G401 (cell line): Measurements from ENCODE around the gene ATP13A3. TPM values are rescaled to one million over a fixed set of nuclear protein-coding genes. Genes with fewer than 3 reads are reported as not detected.
"Not testable (repeated sequence)": the region's sequence is repeated elsewhere in the genome, so short reads cannot be mapped to it uniquely, and the experiment has no call there.

Source experiments
- DNase-seq: peaks from one replicate; pipeline ENCODE4 v3.0.0-alpha.2; 2015; ENCODE audit warnings: low spot score
- in situ Hi-C: cut with HindIII; loops from 2 replicates; pipeline ENCODE4 v1.10.0; 2016; ENCODE audit warnings: low sequenced_read_pairs, mixed read lengths
- total RNA-seq: library from RNA; depleted of rRNA; stranded (reverse); fragments of >200 nt; shearing (Covaris generic); gene quantifications from 2 replicates; pipeline ENCODE4 v1.2.3, GENCODE V29; 2014; rRNA removed

Gene ATP13A3
- total RNA-seq = 47.9 and 60.2 TPM in 2 replicates

DNA sequence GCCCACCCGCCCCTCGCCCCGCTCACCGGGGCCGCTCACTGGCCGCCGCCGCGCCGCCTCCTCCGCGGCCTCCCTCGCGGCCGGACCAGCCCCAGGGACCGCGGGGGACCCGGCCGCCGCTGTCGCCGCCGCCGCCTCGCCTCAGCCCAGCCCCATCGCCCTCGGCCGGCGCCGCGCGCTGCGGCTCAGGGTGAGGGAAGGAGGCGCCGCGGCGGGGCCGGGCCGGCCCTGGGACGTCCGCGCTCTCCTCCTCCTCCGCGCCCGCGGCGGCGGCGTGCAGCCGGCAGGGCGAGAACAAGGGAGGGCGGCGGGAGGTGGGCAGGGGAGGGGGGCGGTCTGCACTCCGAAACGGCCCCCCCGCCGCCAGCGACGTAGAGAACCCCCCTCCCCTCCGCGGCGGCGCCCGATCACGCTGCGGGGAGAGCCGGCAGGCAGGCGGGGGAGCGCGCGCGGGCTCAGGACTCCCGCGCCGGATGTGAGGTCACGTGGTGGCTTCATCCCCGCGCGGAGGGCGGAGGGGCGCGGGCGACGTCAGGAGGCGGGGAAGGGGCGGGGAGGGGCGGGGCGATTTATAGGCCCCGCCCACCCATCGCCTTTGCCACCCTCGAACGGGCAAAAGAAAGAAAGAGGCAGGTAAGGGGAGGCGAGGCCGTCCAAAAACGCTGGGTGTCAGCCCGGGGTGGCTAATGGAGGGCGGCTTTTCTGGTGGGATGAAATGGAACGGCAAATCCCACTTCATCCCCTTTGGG is at the start of gene ATP13A3:
Gene ATP13A3 (minus strand): TSS at position 463 of the 749 bp plus-strand sequence. CDS start 24,812 bp downstream, outside the sequence.
- in situ Hi-C loops = no loop called here
- peak; percentile 92 for DNase-seq

DNA sequence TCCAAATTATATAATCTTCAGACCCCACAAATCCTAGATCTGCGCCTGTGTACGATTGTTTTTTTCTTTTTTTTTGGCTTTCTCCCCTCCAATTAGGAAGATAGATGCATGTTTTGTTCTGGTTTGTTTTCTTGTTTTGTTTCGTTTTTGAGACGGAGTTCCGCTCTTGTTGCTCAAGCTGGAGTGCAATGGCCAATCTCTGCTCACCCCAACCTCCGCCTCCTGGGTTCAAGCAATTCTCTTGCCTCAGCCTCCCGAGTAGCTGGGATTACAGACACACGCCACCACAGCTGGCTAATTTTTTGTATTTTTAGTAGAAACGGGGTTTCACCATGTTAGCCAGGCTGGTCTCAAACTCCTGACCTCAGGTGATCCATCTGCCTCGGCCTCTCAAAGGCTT is 48.4 kb upstream of the ATP13A3 start:
- in situ Hi-C loops, DNase-seq: not testable (repeated sequence)

DNA sequence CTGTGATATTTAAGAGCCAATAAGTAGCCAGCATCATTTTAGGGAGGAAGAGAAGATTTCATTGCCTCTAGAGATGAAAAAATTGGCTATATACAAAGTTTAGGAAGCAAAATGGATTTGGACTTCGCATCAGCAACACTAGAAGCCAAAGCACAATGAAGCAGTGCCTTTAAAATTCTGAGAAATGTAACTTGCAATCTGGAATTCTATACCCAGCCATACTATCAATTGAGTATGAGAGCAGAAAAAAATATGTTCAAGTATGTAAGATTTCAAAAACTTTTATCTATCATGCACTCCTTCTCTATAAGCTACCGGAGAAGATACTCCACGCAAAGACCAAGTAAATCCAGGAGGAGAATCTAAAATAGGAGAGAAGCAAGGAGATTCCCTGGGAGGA is 47.4 kb upstream of the ATP13A3 start:
- in situ Hi-C loops = no loop called here
- DNase-seq = no peak

GRCh38 chr3:194532591-194532990 is 45.8 kb upstream of the ATP13A3 start:
- DNase-seq = no peak

DNA sequence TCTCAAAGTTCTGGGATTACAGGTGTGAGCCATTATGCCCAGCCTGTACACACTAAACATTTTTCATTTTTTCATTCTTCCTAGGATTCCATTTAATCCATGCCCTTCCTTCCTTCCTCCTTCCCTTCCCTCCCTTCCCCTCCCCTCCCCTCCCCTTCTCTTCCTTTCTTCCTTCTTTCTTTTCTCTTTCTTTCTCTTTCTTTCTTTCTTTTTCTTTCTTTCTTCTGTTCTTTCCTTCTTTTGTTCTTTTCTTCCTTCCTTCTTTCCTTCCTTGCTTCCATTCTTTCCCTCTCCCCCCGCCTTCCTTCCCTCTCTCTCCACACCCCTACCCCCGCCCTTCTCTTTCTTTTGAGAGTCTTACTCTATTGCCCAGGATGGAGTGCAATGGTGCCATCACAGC is 40.9 kb upstream of the ATP13A3 start:
- DNase-seq = no peak
- in situ Hi-C loops = no loop called here

More at GRCh38 chr3:194532591-194532990, 45.8 kb upstream of the ATP13A3 start:
- in situ Hi-C loops = no loop called here

DNA sequence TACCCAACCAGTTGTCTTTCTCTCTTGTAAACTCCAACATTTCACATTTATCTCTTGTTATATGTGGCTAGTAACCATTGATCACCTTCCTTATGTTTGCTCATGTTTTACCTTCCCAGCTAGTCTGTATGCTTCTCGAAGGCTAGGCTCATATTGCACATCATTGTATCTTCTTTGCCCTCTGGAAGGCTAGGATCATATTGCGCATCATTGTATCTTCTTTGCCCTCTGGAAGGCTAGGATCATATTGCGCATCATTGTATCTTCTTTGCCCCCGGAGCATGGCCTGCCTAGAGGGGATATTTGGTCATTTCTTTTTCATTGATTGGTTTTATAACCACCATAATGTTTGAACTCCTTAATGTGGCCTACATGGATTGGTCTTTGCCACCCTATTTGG is 39.4 kb upstream of the ATP13A3 start:
- in situ Hi-C loops = no loop called here
- no peak for DNase-seq

DNA sequence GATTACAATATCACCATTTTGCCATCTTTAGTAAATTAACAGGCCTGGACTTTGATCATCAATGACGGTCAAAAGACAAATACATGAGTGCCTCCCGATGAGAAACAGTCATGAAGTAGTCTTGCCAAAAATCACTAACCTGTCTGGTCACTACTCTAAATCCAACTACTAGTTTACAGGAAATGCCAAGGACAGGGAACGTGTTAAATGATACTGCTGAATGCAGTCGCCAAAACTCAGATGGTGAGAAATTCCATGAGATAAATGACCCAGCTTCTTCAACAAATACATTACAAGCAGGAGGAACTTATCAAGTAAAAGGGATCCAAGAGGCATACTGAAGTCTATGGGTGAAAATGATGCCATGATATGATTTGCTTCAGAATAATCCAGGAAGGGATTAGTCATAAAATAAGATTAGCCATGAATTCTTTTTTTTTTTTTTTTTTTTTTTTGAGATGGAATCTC is 35.8 kb upstream of the ATP13A3 start:
- in situ Hi-C loops = no loop called here
- DNase-seq = no peak

GRCh38 chr3:194521510-194522260 is 34.9 kb upstream of the ATP13A3 start:
- DNase-seq = no peak
- in situ Hi-C loops = no loop called here

DNA sequence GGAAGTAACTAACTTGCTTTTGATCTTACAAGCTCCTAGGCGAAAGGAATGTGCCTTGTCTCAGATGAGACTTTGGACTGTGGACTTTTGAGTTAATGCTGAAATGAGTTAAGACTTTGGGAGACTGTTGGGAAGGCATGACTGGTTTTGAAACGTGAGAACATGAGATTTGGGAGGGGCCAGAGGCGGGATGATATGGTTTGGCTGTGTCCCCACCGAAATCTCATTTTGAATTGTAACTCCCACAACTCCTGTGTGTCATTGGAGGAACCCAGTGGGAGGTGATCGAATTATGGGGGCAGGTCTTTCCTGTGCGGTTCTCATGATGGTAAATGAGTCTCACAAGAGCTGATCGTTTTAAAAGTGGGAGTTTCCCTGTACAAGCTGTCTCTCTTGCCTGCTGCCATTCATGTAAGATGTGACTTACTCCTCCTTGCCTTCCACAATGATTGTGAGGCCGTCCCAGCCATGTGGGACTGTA is 33.9 kb upstream of the ATP13A3 start:
- in situ Hi-C loops, DNase-seq: not testable (repeated sequence)

DNA sequence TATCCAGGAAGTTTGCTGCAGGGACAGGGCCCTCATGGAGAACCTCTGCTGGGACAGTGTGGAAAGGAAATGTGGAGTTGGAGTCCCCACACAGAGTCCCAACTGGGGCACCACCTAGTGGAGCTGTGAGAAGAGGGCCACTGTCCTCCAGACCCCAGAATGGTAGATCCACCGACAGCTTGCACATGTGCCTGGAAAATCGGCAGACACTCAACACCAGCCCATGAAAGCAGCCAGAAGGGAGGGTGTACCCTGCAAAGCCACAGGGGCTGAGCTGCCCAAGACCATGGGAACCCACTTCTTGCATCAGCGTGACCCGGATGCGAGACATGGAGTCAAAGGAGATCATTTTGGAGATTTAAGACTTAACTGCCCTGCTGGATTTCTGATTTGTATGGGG is 33.4 kb upstream of the ATP13A3 start:
- in situ Hi-C loops, DNase-seq: not testable (repeated sequence)

- in situ Hi-C loops = no loop called here
- DNase-seq = no peak
These were observed 31.9 kb upstream of the ATP13A3 start for GRCh38 chr3:194518652-194519051.

- in situ Hi-C loops = no loop called here
- DNase-seq = no peak
These were observed 30.5 kb upstream of the ATP13A3 start for GRCh38 chr3:194517333-194517732.

GRCh38 chr3:194514626-194515025 is 27.8 kb upstream of the ATP13A3 start:
- in situ Hi-C loops = no loop called here
- DNase-seq = no peak

- no peak for DNase-seq
- in situ Hi-C loops = no loop called here
These were observed 26.2 kb upstream of the ATP13A3 start for GRCh38 chr3:194512895-194513601.

- in situ Hi-C loops = no loop called here
- no peak for DNase-seq
These were observed 22.0 kb upstream of the ATP13A3 start for GRCh38 chr3:194508491-194509453.

GRCh38 chr3:194507571-194507970 is 20.8 kb upstream of the ATP13A3 start:
- in situ Hi-C loops = no loop called here
- no peak for DNase-seq

- no peak for DNase-seq
- in situ Hi-C loops = no loop called here
These were observed 19.1 kb upstream of the ATP13A3 start for GRCh38 chr3:194505791-194506415.

- no peak for DNase-seq
- in situ Hi-C loops = no loop called here
These were observed 18.1 kb upstream of the ATP13A3 start for GRCh38 chr3:194504861-194505260.
